ENCODE results near the gene CA5A.
"Not testable (repeated sequence)": the region's sequence is repeated elsewhere in the genome, so short reads cannot be mapped to it uniquely, and the experiment has no call there.

GRCh38 chr16:87984180-87984579 lies 47.9 kb upstream of the CA5A start:
- TF ChIP-seq ZNF331 (CRISPR knock-in tag; IDR thresholded peaks at IDR 0.05; ENCODE audit: low read depth); CTCF (conservative IDR thresholded peaks at IDR 0.05; ENCODE audit: low read depth in 2 of 2); EZH2 (IDR thresholded peaks at IDR 0.05; ENCODE audit: low read depth, unreplicated experiment); POLR2AphosphoS5 (IDR thresholded peaks at IDR 0.05; ENCODE audit: low read depth); ETS1 (IDR thresholded peaks at IDR 0.05); CREB1 (CRISPR knock-in tag; IDR thresholded peaks at IDR 0.05; ENCODE audit: low read depth); REST (IDR thresholded peaks at IDR 0.05; ENCODE audit: unreplicated experiment): not testable (repeated sequence)

Data from GM23338 (cell line).